ENCODE measurements around the gene MPP1. TPM values are rescaled to one million over a fixed set of nuclear protein-coding genes. Genes with fewer than 3 reads are reported as not detected.

MPP1 gene
- total and polyA plus RNA-seq, 2 donors: 70.0 to 81.4 TPM

GRCh38 chrX:154742613-154743012, 62.7 kb downstream of the MPP1 start:
- Histone ChIP-seq H3K9me3 (ENCODE audit: control insufficient read depth in 2 of 2, insufficient read depth in 1 of 2, low read length in 1 of 2) (peaks cover 0 to 9% of the 10 kb centered on the region in 2 donors), H3K4me1 (ENCODE audit: control insufficient read depth in 2 of 2, insufficient read depth in 2 of 2, low read length in 2 of 2) (peaks cover 0 to 16% of the 10 kb centered on the region in 2 donors), H3K27ac (ENCODE audit: low read depth in 1 of 2, low read length in 1 of 2) (no peak overlapping the region), H3K36me3 (ENCODE audit: control insufficient read depth in 2 of 2, insufficient read depth in 2 of 2, low read length in 1 of 2) (no peaks in the 10 kb centered on the region), H3K4me3 (ENCODE audit: low read length in 2 of 2) (no peak overlapping the region), H3K27me3 (ENCODE audit: control insufficient read depth in 2 of 2, insufficient read depth in 1 of 2, low read length in 1 of 2) (no peaks in the 10 kb centered on the region)
- DNase-seq (ENCODE audit: low read depth in 6 of 9, low spot score in 9 of 9): no peak

GRCh38 chrX:154739952-154740465, 65.3 kb downstream of the MPP1 start:
- 51% methylated on average over 2 of the region's 2 CpGs for WGBS
- Histone ChIP-seq H3K27me3 (ENCODE audit: control insufficient read depth in 2 of 2, insufficient read depth in 1 of 2, low read length in 1 of 2) (no peaks in the 10 kb centered on the region), H3K27ac (ENCODE audit: low read depth in 1 of 2, low read length in 1 of 2) (no peak overlapping the region), H3K9me3 (ENCODE audit: control insufficient read depth in 2 of 2, insufficient read depth in 1 of 2, low read length in 1 of 2) (peaks cover 0 to 3% of the 10 kb centered on the region in 2 donors), H3K4me1 (ENCODE audit: control insufficient read depth in 2 of 2, insufficient read depth in 2 of 2, low read length in 2 of 2) (peaks cover 3 to 36% of the 10 kb centered on the region in 2 donors), H3K4me3 (ENCODE audit: low read length in 2 of 2) (no peak overlapping the region), H3K36me3 (ENCODE audit: control insufficient read depth in 2 of 2, insufficient read depth in 2 of 2, low read length in 1 of 2) (no peaks in the 10 kb centered on the region)
- DNase-seq (ENCODE audit: low read depth in 6 of 9, low spot score in 9 of 9): no peak

- Histone ChIP-seq H3K9me3 (ENCODE audit: control insufficient read depth in 2 of 2, insufficient read depth in 1 of 2, low read length in 1 of 2) (no peaks in the 10 kb centered on the region), H3K27me3 (ENCODE audit: control insufficient read depth in 2 of 2, insufficient read depth in 1 of 2, low read length in 1 of 2) (no peaks in the 10 kb centered on the region), H3K27ac (ENCODE audit: low read depth in 1 of 2, low read length in 1 of 2) (peak overlapping the region; percentile 46 to 52), H3K4me3 (ENCODE audit: low read length in 2 of 2) (no peak overlapping the region), H3K4me1 (ENCODE audit: control insufficient read depth in 2 of 2, insufficient read depth in 2 of 2, low read length in 2 of 2) (peaks cover 5 to 46% of the 10 kb centered on the region in 2 donors), H3K36me3 (ENCODE audit: control insufficient read depth in 2 of 2, insufficient read depth in 2 of 2, low read length in 1 of 2) (no peaks in the 10 kb centered on the region)
- peak in 1 of 9 donors; percentile 46 for DNase-seq (ENCODE audit: low read depth in 6 of 9, low spot score in 9 of 9)
- WGBS: 29% methylated on average over 8 of the region's 8 CpGs
Observed at GRCh38 chrX:154738011-154738738, 67.1 kb downstream of the MPP1 start.

GRCh38 chrX:154737136-154737535, 68.1 kb downstream of the MPP1 start:
- DNase-seq (ENCODE audit: low read depth in 6 of 9, low spot score in 9 of 9): no peak
- Histone ChIP-seq H3K27ac (ENCODE audit: low read depth in 1 of 2, low read length in 1 of 2) (no peak overlapping the region), H3K4me1 (ENCODE audit: control insufficient read depth in 2 of 2, insufficient read depth in 2 of 2, low read length in 2 of 2) (peaks cover 9 to 53% of the 10 kb centered on the region in 2 donors), H3K27me3 (ENCODE audit: control insufficient read depth in 2 of 2, insufficient read depth in 1 of 2, low read length in 1 of 2) (no peaks in the 10 kb centered on the region), H3K36me3 (ENCODE audit: control insufficient read depth in 2 of 2, insufficient read depth in 2 of 2, low read length in 1 of 2) (no peaks in the 10 kb centered on the region), H3K4me3 (ENCODE audit: low read length in 2 of 2) (no peak overlapping the region), H3K9me3 (ENCODE audit: control insufficient read depth in 2 of 2, insufficient read depth in 1 of 2, low read length in 1 of 2) (no peaks in the 10 kb centered on the region)
- WGBS: 80% methylated on average over 5 of the region's 5 CpGs

- Histone ChIP-seq H3K4me3 (ENCODE audit: low read length in 2 of 2) (no peak overlapping the region), H3K9me3 (ENCODE audit: control insufficient read depth in 2 of 2, insufficient read depth in 1 of 2, low read length in 1 of 2) (no peaks in the 10 kb centered on the region), H3K36me3 (ENCODE audit: control insufficient read depth in 2 of 2, insufficient read depth in 2 of 2, low read length in 1 of 2) (no peaks in the 10 kb centered on the region), H3K4me1 (ENCODE audit: control insufficient read depth in 2 of 2, insufficient read depth in 2 of 2, low read length in 2 of 2) (peaks cover 9 to 65% of the 10 kb centered on the region in 2 donors), H3K27ac (ENCODE audit: low read depth in 1 of 2, low read length in 1 of 2) (peak overlapping the region; percentile 54 to 95), H3K27me3 (ENCODE audit: control insufficient read depth in 2 of 2, insufficient read depth in 1 of 2, low read length in 1 of 2) (no peaks in the 10 kb centered on the region)
- no peak for DNase-seq (ENCODE audit: low read depth in 6 of 9, low spot score in 9 of 9)
- 89% methylated on average over 7 of the region's 7 CpGs for WGBS
Observed at GRCh38 chrX:154735695-154736393, 69.4 kb downstream of the MPP1 start.

- WGBS: 6% methylated on average over 8 of the region's 8 CpGs
- Histone ChIP-seq H3K9me3 (ENCODE audit: control insufficient read depth in 2 of 2, insufficient read depth in 1 of 2, low read length in 1 of 2) (no peaks in the 10 kb centered on the region), H3K36me3 (ENCODE audit: control insufficient read depth in 2 of 2, insufficient read depth in 2 of 2, low read length in 1 of 2) (no peaks in the 10 kb centered on the region), H3K27me3 (ENCODE audit: control insufficient read depth in 2 of 2, insufficient read depth in 1 of 2, low read length in 1 of 2) (no peaks in the 10 kb centered on the region), H3K4me1 (ENCODE audit: control insufficient read depth in 2 of 2, insufficient read depth in 2 of 2, low read length in 2 of 2) (peaks cover 9 to 74% of the 10 kb centered on the region in 2 donors), H3K4me3 (ENCODE audit: low read length in 2 of 2) (no peak overlapping the region), H3K27ac (ENCODE audit: low read depth in 1 of 2, low read length in 1 of 2) (peak overlapping the region; percentile 44 to 95)
- DNase-seq (ENCODE audit: low read depth in 6 of 9, low spot score in 9 of 9): peak in 3 of 9 donors; percentile 54 to 78 (median 64)
Observed at GRCh38 chrX:154734061-154734781, 71.1 kb downstream of the MPP1 start.

GRCh38 chrX:154733066-154733425, 72.2 kb downstream of the MPP1 start:
- DNase-seq (ENCODE audit: low read depth in 6 of 9, low spot score in 9 of 9): no peak
- H3K4me1 ChIP-seq (ENCODE audit: control insufficient read depth in 2 of 2, insufficient read depth in 2 of 2, low read length in 2 of 2): peaks cover 9 to 74% of the 10 kb centered on the region in 2 donors
- no peaks in the 10 kb centered on the region for H3K36me3 ChIP-seq (ENCODE audit: control insufficient read depth in 2 of 2, insufficient read depth in 2 of 2, low read length in 1 of 2)
- H3K27ac ChIP-seq (ENCODE audit: low read depth in 1 of 2, low read length in 1 of 2): peak overlapping the region; percentile 36 to 95
- 75% methylated on average over 2 of the region's 2 CpGs for WGBS
- H3K27me3 ChIP-seq (ENCODE audit: control insufficient read depth in 2 of 2, insufficient read depth in 1 of 2, low read length in 1 of 2): no peaks in the 10 kb centered on the region
- H3K9me3 ChIP-seq (ENCODE audit: control insufficient read depth in 2 of 2, insufficient read depth in 1 of 2, low read length in 1 of 2): no peaks in the 10 kb centered on the region
- H3K4me3 ChIP-seq (ENCODE audit: low read length in 2 of 2): no peak overlapping the region

- H3K4me1 ChIP-seq (ENCODE audit: control insufficient read depth in 2 of 2, insufficient read depth in 2 of 2, low read length in 2 of 2): peaks cover 9 to 71% of the 10 kb centered on the region in 2 donors
- no peak overlapping the region for H3K4me3 ChIP-seq (ENCODE audit: low read length in 2 of 2)
- H3K27me3 ChIP-seq (ENCODE audit: control insufficient read depth in 2 of 2, insufficient read depth in 1 of 2, low read length in 1 of 2): no peaks in the 10 kb centered on the region
- H3K27ac ChIP-seq (ENCODE audit: low read depth in 1 of 2, low read length in 1 of 2): peak overlapping the region; percentile 36 to 95
- H3K36me3 ChIP-seq (ENCODE audit: control insufficient read depth in 2 of 2, insufficient read depth in 2 of 2, low read length in 1 of 2): no peaks in the 10 kb centered on the region
- DNase-seq (ENCODE audit: low read depth in 6 of 9, low spot score in 9 of 9): peak in 1 of 9 donors; percentile 35
- 31% methylated on average over 5 of the region's 5 CpGs for WGBS
- no peaks in the 10 kb centered on the region for H3K9me3 ChIP-seq (ENCODE audit: control insufficient read depth in 2 of 2, insufficient read depth in 1 of 2, low read length in 1 of 2)
Observed at GRCh38 chrX:154732421-154733065, 72.7 kb downstream of the MPP1 start.
